GM18909 (cell line): ENCODE results near the gene TNIK.

Experiments
- ATAC-seq: cut with Tn5 transposase; IDR thresholded peaks from one replicate; pipeline ENCODE4 v1.9.1; 2021; ENCODE audit warnings: mild to moderate bottlenecking; ENCODE audit not compliant: unreplicated experiment, poor library complexity

TNIK gene

DNA sequence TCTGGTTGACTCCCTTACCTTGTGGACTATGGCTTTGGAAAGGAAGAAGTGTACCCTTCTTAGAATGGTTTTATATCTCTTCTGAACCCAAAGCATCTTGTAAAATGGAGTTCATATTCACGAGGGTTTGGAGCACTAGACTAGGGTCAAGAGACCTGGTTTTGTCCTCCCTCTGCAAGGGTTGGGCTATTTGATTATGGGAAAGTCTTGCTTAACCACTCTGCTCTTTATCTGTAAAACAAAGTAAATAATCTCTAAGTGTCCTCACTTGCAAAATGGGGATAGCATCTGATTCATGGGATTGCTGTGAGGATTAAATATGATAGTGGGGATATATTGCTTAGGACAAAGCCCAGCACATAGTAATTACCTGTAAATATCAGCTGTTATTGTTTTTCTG, 415.8 kb downstream of the TNIK start:
- no peak for ATAC-seq

DNA sequence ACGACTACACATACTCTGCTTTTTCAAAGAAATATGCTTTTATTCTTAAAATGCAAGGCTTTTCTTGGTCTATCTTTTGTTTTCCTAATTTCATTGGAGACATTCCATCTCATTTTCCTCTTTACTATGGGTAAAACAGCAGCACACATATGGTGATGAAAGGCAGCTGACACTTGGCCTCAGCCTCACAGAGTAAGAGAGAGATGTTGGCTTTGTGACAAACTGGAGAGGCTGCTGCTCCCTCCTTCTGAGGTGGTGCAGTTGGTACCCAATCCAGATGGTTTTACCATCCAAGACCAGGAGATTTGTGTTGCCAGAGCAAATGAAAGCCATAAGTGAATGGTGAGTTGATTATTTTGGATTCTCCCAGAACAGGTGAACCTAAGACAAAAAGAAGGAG, 420.5 kb downstream of the TNIK start:
- ATAC-seq: no peak

DNA sequence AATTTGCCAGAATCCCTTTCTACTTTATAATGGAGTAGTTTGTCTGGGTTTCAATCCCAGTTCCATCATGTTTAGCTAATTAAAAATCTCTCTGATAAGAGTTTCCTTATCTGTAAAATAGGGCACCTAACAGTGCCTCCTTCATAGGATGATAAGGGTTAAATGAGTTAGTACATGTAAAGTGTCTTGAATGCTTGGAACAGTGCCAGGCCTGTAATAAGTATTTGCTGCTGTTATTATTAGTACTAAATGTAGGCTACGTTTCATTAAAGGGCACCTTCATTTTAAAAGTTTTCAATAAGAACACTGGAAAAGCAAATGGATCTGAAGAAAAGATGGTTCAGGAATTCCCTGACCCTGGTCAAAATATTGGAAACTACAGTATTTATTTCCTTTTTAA, 421.9 kb downstream of the TNIK start:
- no peak for ATAC-seq

DNA sequence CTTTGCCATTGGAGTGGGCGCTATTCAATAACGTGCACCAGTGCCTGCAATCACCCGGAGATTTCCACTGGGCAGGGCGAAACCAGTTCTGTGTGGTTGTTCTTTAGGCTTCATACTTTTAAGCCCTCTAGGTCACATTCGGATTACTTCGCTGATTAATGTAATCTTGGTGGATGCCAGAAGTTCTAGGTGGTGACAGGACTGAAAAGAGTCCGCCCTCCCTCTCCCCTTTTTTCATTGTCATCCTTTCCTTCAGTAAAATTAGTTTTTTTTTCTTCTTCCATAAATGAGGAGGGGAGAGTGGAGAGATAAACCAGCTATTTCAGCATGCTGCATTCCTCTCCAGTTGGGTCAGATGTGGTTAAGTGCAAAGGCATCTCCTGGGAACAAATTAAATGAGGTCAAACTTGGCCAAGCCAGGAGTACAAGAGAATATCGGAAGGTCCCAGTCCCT, 431.4 kb downstream of the TNIK start:
- no peak for ATAC-seq

DNA sequence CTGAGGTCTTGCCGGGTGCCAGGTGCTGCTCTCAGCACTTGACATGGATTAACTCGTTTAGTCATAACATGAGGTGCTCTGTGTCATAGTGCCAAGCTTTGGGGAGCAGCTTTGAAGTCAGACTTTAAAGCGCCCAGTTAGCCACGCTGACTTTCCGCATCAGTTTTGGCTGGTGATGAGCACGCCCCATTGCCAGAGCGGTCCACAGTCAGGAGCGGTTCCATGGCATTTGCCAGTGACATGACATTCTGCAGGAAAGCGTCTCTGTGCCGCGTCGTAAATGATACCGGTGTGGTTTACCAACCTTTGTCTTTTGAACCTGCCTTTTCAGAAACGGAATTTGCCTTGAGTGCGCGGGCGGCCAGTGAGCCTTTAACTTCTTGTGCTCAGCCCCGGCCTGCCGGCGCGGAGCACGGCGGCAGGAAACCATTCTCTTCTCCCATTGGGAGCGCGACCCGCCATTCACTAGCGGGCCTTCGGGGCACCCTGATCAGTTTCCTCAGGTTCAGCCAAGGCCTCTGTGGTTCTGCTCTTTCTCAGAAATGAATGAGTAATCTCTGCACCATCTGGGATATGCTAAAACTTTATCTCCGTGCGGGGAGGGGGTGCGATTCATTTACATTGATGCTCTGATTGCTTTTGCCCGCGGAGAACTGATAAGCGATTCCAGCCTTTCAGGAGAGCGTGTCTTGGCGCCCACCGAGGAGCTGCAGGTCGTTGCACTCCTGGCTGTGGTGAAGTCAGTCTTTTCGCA, 432.0 kb downstream of the TNIK start:
- peak; percentile 75 for ATAC-seq

DNA sequence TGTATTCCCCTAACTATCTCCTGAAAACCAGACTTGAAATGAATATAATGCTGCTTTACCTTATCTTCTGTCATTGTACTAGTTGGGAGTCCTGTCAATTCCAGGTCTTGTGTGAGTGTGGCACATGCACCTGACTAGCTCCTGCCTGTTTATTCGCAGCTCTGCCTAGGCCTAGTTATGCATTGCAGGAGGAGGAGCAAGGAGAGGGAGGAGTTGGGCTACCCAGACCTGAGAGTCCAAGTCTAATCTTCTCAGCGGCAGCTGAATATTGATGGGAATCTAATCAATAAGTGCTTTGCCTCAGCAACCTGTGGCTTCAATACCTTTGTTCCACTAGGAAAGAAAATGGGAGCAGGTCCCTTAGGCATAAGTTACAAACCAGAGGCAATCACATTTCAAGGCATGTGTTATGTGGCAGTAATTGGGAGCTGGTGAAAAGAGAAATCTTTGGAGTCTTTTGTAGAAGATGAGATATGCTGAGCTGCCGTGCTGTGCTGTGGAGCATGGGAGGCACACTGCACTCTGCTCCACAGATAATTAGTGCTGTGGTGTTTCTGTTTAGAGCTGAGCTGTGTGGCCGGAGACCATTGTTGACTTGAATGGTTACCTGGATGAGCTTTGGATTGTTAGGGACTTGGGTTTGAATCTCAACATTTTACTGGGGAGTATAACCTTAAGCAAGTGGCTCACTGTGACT, 433.5 kb downstream of the TNIK start, which contains the start of gene SLC2A2:
TSS of gene SLC2A2 (minus strand) at position 124 of the 697 bp plus-strand sequence. CDS start at position 74, 50 bp downstream.
- no peak for ATAC-seq

DNA sequence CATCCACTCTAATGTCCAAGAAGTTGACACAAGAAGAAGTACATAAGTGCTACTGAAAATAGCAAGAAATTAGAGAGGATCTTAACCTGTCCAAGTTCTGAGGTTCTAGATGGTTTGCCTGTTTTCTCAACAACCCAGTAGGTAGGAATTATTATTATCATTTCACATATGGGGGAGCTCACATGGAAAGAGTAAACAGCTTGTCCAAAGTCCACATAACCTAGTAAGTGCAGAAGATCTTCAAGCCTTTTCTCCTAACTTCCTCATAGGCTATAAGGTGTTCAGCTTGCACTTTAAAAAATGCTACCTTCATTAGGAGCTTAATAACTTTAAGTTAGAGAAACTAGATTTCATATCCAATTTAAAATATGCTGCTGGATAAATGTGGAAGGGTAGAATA, 436.6 kb downstream of the TNIK start:
- no peak for ATAC-seq

DNA sequence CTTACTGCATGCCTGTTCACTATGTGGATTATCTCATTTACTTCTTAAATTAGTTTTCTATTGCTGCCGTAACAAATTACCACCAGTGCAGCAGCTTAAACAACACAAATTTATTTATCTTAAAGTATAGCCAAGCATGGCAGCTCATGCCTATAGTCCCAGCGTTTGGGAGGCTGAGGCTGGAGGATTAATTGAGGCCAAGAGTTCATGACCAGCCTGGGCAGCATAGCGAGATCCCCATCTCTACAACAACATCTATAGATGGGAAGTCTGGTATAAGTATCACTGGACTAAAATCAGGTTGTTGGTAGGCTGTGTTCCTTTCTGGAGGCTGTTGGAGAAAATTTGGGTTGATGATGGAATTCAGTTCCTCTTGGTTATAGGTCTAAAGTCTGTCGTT, 438.8 kb downstream of the TNIK start:
- no peak for ATAC-seq

DNA sequence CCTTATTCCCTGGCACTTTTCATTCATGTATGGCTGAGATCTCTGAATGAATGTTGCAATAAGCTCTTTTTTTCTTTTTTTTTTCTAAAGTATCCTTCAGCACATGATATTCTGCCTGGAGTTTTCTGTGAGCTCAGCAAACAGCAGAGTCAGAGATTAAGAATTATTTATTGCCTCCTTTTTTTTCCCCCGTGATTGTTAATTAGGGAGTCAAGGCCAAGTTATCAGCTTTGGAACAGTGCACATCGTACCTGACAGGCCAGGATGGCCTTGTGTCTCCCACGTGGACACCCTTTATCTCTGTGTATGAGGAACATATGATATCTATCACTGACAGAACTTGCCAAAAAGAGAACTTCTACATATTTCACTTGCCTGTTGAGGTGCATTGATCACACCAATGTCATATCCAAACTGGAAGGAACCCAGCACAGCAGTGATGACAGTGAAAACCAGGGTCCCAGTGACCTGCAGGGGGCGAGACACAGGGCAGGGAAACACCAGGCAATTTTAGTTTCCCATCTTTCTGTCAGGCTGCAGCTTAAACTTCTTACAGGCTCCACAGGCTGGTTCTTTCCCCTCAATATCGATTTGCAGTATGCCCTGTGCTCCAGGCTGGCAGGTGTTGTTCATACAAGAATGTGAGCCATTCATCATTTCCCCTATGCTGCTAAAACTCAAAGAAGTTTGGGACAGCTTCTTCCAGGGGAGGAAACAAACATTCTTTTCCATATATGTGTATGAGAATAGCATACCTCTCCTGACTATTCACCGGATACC, 441.9 kb downstream of the TNIK start:
- ATAC-seq: no peak

DNA sequence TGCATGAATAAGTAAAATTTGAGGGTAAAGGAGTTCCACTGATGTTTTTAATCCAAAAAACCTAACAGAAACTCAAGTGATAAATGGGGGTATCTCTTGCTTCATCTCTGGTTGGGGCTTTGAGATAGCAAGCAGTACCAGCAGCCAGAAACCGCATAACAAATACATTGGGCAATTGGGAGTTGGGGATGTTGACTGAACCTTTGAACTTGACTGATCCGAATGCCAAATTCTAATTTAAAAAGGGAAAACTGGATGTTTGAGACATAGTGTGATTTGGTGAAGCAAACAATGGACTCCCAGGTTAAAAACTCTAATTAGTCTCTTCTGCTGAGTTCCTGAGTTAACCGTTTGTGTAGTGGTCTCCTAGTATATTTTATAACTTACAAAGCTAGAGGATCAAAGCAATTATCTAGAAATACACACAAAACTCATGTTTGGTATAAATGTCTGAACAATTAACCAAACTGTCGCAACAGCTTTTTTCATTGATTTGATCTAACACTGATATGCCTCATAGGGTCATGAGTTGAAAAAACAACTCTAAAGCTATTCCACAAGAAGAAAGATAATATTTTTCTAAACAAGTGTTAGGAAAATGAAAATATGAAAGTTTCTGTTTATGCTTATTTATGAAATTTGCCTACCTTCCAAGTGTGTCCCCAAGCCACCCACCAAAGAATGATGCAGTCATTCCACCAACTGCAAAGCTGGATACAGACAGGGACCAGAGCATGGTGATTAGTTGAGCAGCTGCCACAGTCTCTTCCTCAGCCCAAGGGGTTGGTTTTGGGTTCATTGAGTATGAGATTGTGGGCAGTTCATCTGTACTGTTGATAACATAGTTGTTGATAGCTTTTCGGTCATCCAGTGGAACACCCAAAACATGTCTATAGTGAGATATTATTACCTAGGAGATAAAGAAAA, 446.1 kb downstream of the TNIK start:
- ATAC-seq: no peak

DNA sequence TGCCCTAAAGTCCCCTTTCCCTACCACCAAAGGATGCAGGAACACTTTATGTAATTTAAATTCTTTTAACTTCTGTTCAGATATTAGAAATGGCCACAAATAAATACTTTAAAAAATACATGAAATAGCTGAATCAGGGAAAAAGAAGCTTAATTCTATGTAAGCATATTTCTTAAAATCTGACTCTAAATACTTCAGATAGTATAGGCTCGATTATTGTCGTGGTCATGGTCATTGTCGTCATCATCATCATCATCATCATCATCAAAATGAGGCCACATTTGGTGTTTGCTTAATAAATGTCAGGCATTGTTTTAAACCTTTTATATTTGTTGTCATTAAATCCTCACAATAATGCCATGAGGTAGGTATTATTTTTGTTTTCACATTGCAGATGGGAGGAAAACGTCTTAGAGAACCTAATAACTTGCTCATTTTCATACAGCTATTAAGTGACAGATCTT, 448.3 kb downstream of the TNIK start:
- ATAC-seq: no peak
